ENCODE results near the gene MEF2A. TPM values are rescaled to one million over a fixed set of nuclear protein-coding genes. Genes with fewer than 3 reads are reported as not detected.

Gene MEF2A
- 43.8 and 57.9 TPM in 2 replicates for total RNA-seq

GRCh38 chr15:99565299-99566156 lies at the start of gene MEF2A:
Gene MEF2A (plus strand): TSS chr15:99565984. CDS start chr15:99633120, 67,136 bp downstream.

GRCh38 chr15:99733268-99734039 lies 167.7 kb downstream of the MEF2A start, which contains the start of gene LYSMD4:
Gene LYSMD4 (minus strand): TSS chr15:99733437. CDS start chr15:99731999, 1,438 bp downstream.

Small RNA genes within 50 kb of the gene (small RNA-seq; reads per million reads assigned to genes)
- gene RF00019 = not detected

Other genes with a start within 250 kb of the MEF2A start
- gene LYSMD4, start 167.5 kb downstream of the MEF2A start, total RNA-seq = 6.1 and 11.4 TPM in 2 replicates